HL-60 (cell line): ENCODE results near the gene MAP4K2.

Experiments used
- CTCF ChIP-seq: IDR thresholded peaks from one replicate; pipeline ENCODE4 v1.5.1; 2011; ENCODE audit warnings: low read length, control low read depth, inconsistent platforms; ENCODE audit not compliant: insufficient read depth
- REST ChIP-seq: IDR thresholded peaks from 2 replicates; pipeline ENCODE4 v1.6.1; 2012; ENCODE audit warnings: low read depth; ENCODE audit not compliant: insufficient replicate concordance

DNA sequence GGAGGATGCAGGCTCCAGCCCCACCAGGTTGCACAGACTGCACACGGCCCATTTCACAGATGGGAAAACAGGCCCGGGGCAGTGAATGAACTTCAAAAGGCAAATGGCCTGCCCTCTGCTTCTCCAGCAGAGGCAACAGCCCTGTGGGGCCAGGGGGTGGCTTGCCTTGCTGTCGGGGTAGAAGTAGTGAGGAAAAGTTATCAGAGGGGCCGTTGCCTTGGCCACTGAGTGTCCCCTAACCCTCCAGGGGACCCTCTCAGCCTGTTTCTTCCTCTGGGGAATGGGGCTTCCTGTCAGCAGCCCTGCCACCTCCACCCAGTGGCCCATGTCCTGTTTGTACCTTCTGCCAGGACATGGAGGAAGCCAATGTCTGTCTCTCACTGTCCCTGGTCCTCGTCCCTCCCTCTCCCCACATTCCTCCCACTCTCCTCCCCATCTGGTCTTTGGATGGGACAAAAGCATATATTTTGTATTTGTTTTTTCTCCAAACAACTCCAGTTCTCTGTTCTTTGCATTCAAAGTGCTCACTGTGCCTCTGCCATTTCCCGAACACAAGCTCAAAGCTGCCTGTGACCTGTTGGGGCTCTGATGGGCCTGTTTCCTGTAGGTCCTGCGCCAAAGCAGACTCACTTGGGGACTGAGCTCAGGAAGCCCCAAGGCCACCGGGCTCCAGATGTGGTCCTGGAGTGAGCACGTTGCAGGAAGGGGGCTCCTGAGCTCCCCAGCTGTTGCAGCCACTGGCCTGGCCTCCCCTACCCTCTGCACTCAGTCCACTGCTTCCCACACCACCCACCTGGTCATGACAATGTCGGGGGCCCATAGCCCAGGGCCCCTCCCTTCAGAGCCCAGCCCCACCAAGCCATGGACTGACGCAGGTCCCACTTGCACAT, 9.5 kb downstream of the MAP4K2 start:
- TF ChIP-seq CTCF, result no peak
- TF ChIP-seq REST, result no peak
